Stimulated activated CD8-positive, alpha-beta memory T cell treated with anti-CD3 and anti-CD28 coated beads, Interleukin-15, amount 100 ng/mL, for 48 hours (primary cell): ENCODE results near the gene PSMD11.
"Not testable (repeated sequence)": the region's sequence is repeated elsewhere in the genome, so short reads cannot be mapped to it uniquely, and the experiment has no call there.

ENCODE experiments used
- DNase-seq, 2 donors: peaks; one replicate each; pipeline ENCODE4 v3.0.0-alpha.2; 2020; ENCODE audit warnings: low read depth in 2 of 2

Gene PSMD11

GRCh38 chr17:32513579-32513978, 69.3 kb downstream of the PSMD11 start:
- no peak for DNase-seq

- no peak for DNase-seq
Measured at GRCh38 chr17:32514606-32515005, 70.3 kb downstream of the PSMD11 start.

- DNase-seq = no peak
Measured at GRCh38 chr17:32515677-32516383, 71.5 kb downstream of the PSMD11 start.

- DNase-seq = no peak
Measured at GRCh38 chr17:32516450-32516849, 72.1 kb downstream of the PSMD11 start.

GRCh38 chr17:32516940-32517701, 72.8 kb downstream of the PSMD11 start:
- DNase-seq = no peak

- DNase-seq = no peak
Measured at GRCh38 chr17:32517982-32518381, 73.7 kb downstream of the PSMD11 start.

- no peak for DNase-seq
Measured at GRCh38 chr17:32518646-32519227, 74.4 kb downstream of the PSMD11 start.

GRCh38 chr17:32519228-32520103, 75.2 kb downstream of the PSMD11 start:
- peak; percentile 52 to 61 for DNase-seq

- DNase-seq = peak; percentile 32 to 50
Measured at GRCh38 chr17:32520104-32520701, 75.9 kb downstream of the PSMD11 start.

- no peak for DNase-seq
Measured at GRCh38 chr17:32520737-32521404, 76.6 kb downstream of the PSMD11 start.

GRCh38 chr17:32523017-32523680, 78.8 kb downstream of the PSMD11 start:
- DNase-seq = peak in 1 of 2 donors; percentile 44

GRCh38 chr17:32523827-32524552, 79.7 kb downstream of the PSMD11 start:
- no peak for DNase-seq

- not testable (repeated sequence) for DNase-seq
Measured at GRCh38 chr17:32524553-32524880, 80.2 kb downstream of the PSMD11 start.

GRCh38 chr17:32525122-32525521, 80.8 kb downstream of the PSMD11 start:
- DNase-seq = no peak

GRCh38 chr17:32527146-32527545, 82.8 kb downstream of the PSMD11 start:
- no peak for DNase-seq

- DNase-seq = no peak
Measured at GRCh38 chr17:32528825-32529224, 84.5 kb downstream of the PSMD11 start.

GRCh38 chr17:32529604-32530003, 85.3 kb downstream of the PSMD11 start:
- DNase-seq = no peak
